Esophagus squamous epithelium (tissue), 4 donors: ENCODE data around the gene GADD45GIP1.

Source experiments
- CTCF ChIP-seq, 6 experiments: fragments of 450-650 bp in 4 of 6; fragments of 200-600 bp in 2 of 6; sonication (generic) in 2 of 6; IDR thresholded peaks; one replicate each; pipeline ENCODE4 v1.5.1; 2016 to 2019; ENCODE audit warnings: antibody characterized with exemption in 6 of 6, mild to moderate bottlenecking in 4 of 6, moderate library complexity in 4 of 6
- POLR2A ChIP-seq, 4 donors: fragments of 450-650 bp; IDR thresholded peaks; one replicate each; pipeline ENCODE4 v1.6.1; 2017; ENCODE audit warnings: antibody characterized with exemption in 4 of 4, mild to moderate bottlenecking in 4 of 4, moderate library complexity in 3 of 4

DNA sequence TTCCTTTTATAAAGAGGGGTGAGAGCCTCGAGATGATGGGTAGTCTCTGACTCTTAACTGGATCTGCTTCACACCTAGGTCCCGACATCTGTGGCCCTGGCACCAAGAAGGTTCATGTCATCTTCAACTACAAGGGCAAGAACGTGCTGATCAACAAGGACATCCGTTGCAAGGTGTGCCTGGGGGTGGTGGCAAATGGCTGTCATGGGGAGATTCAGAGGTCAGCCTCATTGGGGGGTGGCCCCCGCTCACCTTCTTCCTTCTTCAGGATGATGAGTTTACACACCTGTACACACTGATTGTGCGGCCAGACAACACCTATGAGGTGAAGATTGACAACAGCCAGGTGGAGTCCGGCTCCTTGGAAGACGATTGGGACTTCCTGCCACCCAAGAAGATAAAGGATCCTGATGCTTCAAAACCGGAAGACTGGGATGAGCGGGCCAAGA is 17.0 kb downstream of the GADD45GIP1 start:
- TF ChIP-seq CTCF (IDR thresholded peaks at IDR 0.05) (no peak), POLR2A (IDR thresholded peaks at IDR 0.05) (no peak)
